ENCODE measurements around the gene SFXN4. TPM values are rescaled to one million over a fixed set of nuclear protein-coding genes. Genes with fewer than 3 reads are reported as not detected.

The SFXN4 gene
- total and polyA plus RNA-seq, 9 of the 15 experiments (the other 6 are each of a cell fraction or from before 2014, with no cell fraction given): 40.1 to 97.8 (median 54.5) TPM

DNA sequence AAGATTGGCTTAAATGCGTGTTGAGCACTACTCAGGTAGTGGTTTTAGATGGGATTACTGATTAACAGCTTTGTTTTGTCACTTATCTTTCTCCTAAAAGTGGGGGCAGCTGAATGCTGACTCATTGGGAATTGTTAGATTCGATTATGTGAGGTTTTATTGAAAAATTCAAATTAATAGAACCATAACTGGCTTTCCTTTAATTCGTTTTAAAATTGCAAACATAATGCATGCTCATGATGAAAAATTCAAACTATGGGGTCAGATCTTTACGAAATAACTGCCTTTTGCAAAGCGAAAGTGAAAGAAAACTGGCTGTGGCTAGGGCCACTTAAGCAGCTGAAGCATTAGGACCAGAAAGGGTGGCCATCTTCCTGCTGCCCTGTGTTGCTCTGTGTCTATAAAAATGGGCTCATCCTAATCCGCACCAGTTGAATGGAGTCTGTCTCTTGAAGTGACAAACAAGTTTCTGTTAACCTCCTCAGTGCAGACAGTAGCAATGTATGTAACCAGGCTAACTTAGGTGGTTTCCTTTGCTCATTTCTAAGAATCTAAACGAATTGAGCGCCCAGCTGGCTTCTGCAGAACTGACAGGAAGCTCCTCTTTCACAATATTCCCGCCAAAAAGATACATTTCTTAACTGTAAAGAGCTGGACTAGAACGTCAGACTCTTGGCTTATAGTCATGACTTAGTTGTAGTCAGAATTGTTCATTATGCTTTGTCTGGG is 33.8 kb downstream of the SFXN4 start (continued):
- TF ChIP-seq PTTG1 (tag; IDR thresholded peaks at IDR 0.05; ENCODE audit: low read depth): peak; percentile 18; the same call in 1 of the 2 replicates
- TF ChIP-seq, protein P1, sequence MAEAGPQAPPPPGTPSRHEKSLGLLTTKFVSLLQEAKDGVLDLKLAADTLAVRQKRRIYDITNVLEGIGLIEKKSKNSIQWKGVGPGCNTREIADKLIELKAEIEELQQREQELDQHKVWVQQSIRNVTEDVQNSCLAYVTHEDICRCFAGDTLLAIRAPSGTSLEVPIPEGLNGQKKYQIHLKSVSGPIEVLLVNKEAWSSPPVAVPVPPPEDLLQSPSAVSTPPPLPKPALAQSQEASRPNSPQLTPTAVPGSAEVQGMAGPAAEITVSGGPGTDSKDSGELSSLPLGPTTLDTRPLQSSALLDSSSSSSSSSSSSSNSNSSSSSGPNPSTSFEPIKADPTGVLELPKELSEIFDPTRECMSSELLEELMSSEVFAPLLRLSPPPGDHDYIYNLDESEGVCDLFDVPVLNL (CRISPR knock-in tag; IDR thresholded peaks at IDR 0.05; ENCODE audit: low read depth): no peak
- TF ChIP-seq SMARCC2 (IDR thresholded peaks at IDR 0.05; ENCODE audit: low read depth): peak; percentile 65
- 0 out of 2 replicates have a peak, but pooled peaks have one; percentile 31 for TF ChIP-seq DMBX1 (CRISPR knock-in tag; IDR thresholded peaks at IDR 0.05; ENCODE audit: borderline replicate concordance)
- TF ChIP-seq TBP (optimal IDR thresholded peaks at IDR 0.05; ENCODE audit: low read depth, low read length): peak; percentile 14
- TF ChIP-seq ZBTB34 (CRISPR knock-in tag; IDR thresholded peaks at IDR 0.05): no peak
- no peak for TF ChIP-seq TEAD1 (CRISPR knock-in tag; IDR thresholded peaks at IDR 0.05)
- peak in 2 of 3 experiments; percentile 76 to 86 for TF ChIP-seq YY1 (IDR thresholded peaks at IDR 0.05; ENCODE audit: borderline replicate concordance in 1 of 3, control insufficient read depth in 1 of 3, extremely low read depth in 1 of 3, insufficient read depth in 3 of 3, insufficient read length in 1 of 3, insufficient replicate concordance in 2 of 3, low read depth in 1 of 3, low read length in 2 of 3)
- TF ChIP-seq CHD1 (IDR thresholded peaks at IDR 0.05; ENCODE audit: low read length): no peak
- TF ChIP-seq POLR2AphosphoS2 (IDR thresholded peaks at IDR 0.05; ENCODE audit: low read length): no peak
- no peak for TF ChIP-seq BMI1 (IDR thresholded peaks at IDR 0.05; ENCODE audit: low read length)
- 0 out of 2 replicates have a peak, but pooled peaks have one; percentile 11 for TF ChIP-seq CXXC5 (CRISPR knock-in tag; IDR thresholded peaks at IDR 0.05)
- no peak; the same call in 1 of the 2 replicates for TF ChIP-seq ZNF175 (CRISPR knock-in tag; IDR thresholded peaks at IDR 0.05; ENCODE audit: low read depth)
- no peak for TF ChIP-seq DIDO1 (tag; IDR thresholded peaks at IDR 0.05; ENCODE audit: low read depth)
- TF ChIP-seq ZNF134 (CRISPR knock-in tag; conservative IDR thresholded peaks at IDR 0.05): peak; percentile 41; the same call in 1 of the 2 replicates
- TF ChIP-seq PHF8 (IDR thresholded peaks at IDR 0.05; ENCODE audit: borderline replicate concordance, low read length): peak; percentile 17; the same call in 1 of the 2 replicates
- TF ChIP-seq ZNF232 (CRISPR knock-in tag; IDR thresholded peaks at IDR 0.05): no peak
- 0 out of 2 replicates have a peak, but pooled peaks have one; percentile 14 for TF ChIP-seq CBFA2T3 (IDR thresholded peaks at IDR 0.05)
- no peak for TF ChIP-seq HMBOX1 (IDR thresholded peaks at IDR 0.05)
- TF ChIP-seq TAF9B (IDR thresholded peaks at IDR 0.05; ENCODE audit: partially characterized antibody): peak; percentile 61
- no peak for TF ChIP-seq MCM2 (IDR thresholded peaks at IDR 0.05; ENCODE audit: low read depth)
- TF ChIP-seq NFRKB (IDR thresholded peaks at IDR 0.05; ENCODE audit: low read depth): peak; percentile 65; the same call in 1 of the 2 replicates
- peak; percentile 67; the same call in 1 of the 2 replicates for TF ChIP-seq SMARCA4 (IDR thresholded peaks at IDR 0.05)
- TF ChIP-seq JUND (IDR thresholded peaks at IDR 0.05; ENCODE audit: borderline replicate concordance, low read depth, low read length): peak; percentile 31; the same call in 1 of the 2 replicates
- TF ChIP-seq JUND (tag; IDR thresholded peaks at IDR 0.05; ENCODE audit: borderline replicate concordance, low read depth, low read length): peak; percentile 27; the same call in 1 of the 3 replicates
- TF ChIP-seq SMAD3 (CRISPR knock-in tag; conservative IDR thresholded peaks at IDR 0.05): no peak
